Upper lobe of left lung (tissue), 6 donors: ENCODE data around the gene KCNG2. TPM values are rescaled to one million over a fixed set of nuclear protein-coding genes. Genes with fewer than 3 reads are reported as not detected.

ENCODE experiments used
- ATAC-seq, 2 donors: fragments of 200-7000 bp; cut with Tn5 transposase; one replicate each; pipeline ENCODE4 v1.9.1; 2022; ENCODE audit warnings: mild to moderate bottlenecking in 2 of 2, moderate library complexity in 2 of 2; ENCODE audit not compliant: low FRiP score in 2 of 2
- DNase-seq, 2 donors: peaks; one replicate each; pipeline ENCODE4 v3.0.0-alpha.2; 2019 to 2020
- H3K27ac ChIP-seq, 4 donors: fragments of 200-600 bp; sonication (generic); one replicate each; pipeline ENCODE4 v1.5.1; 2016 to 2019
- H3K27me3 ChIP-seq, 4 donors: fragments of 200-600 bp; sonication (generic); one replicate each; pipeline ENCODE4 v1.5.1; 2017 to 2019
- H3K36me3 ChIP-seq, 4 donors: fragments of 200-600 bp; sonication (generic); one replicate each; pipeline ENCODE4 v1.5.1; 2016 to 2019
- H3K4me1 ChIP-seq, 4 donors: fragments of 200-600 bp; sonication (generic); one replicate each; pipeline ENCODE4 v1.5.1; 2018 to 2019
- H3K4me3 ChIP-seq, 4 donors: fragments of 200-600 bp; sonication (generic); one replicate each; pipeline ENCODE4 v1.5.1; 2017 to 2019; ENCODE audit warnings: mild to moderate bottlenecking in 2 of 4, moderate library complexity in 1 of 4
- H3K9me3 ChIP-seq, 4 donors: fragments of 200-600 bp; sonication (generic); one replicate each; pipeline ENCODE4 v1.5.1; 2018 to 2019
- EP300 ChIP-seq, 4 donors: sonication (generic); formaldehyde crosslinking; IDR thresholded peaks; one replicate each; pipeline ENCODE4 v1.5.1; 2017; ENCODE audit warnings: antibody characterized with exemption in 4 of 4, control low read depth in 2 of 4
- POLR2A ChIP-seq, 4 donors: fragments of 450-650 bp; IDR thresholded peaks; one replicate each; pipeline ENCODE4 v1.5.1; 2016 to 2017; ENCODE audit warnings: antibody characterized with exemption in 4 of 4, mild to moderate bottlenecking in 2 of 4
- POLR2AphosphoS5 ChIP-seq, 2 donors: sonication (generic); formaldehyde crosslinking; IDR thresholded peaks; one replicate each; pipeline ENCODE4 v1.5.1; 2017; ENCODE audit warnings: antibody characterized with exemption in 2 of 2
- WGBS, 2 donors: methylation state at CpG; one replicate each; pipeline ENCODE4 v1.1.5; 2017 to 2018; 5-methylcytosine and 5-hydroxymethylcytosine counted together
- total RNA-seq, 6 donors: library from RNA; depleted of rRNA in 4 of 6; stranded (reverse); fragments of >200 nt in 4 of 6; gene quantifications; one replicate each; pipeline versions ENCODE4 v1.1.0 to v1.2.1, GENCODE V29; 2016 to 2021
- TF ChIP-seq, protein P1 (sequence below), 6 experiments: fragments of 450-650 bp in 4 of 6; fragments of 200-600 bp in 2 of 6; sonication (generic) in 2 of 6; IDR thresholded peaks; one replicate each; pipeline ENCODE4 v1.5.1; 2016 to 2019; ENCODE audit warnings: antibody characterized with exemption in 6 of 6
- donor health status: DM: no; HTN: no; CAD: no; lungs with moderate emphysema.
- donor health status: DM: no; HTN: yes; CAD: no; lungs with severe emphysema.

The KCNG2 gene
- total RNA-seq, 6 donors from 2014 or later, result 0.49 to 1.1 (median 0.73) TPM; not detected in 2

GRCh38 chr18:79826966-79827365 is 29.2 kb downstream of the KCNG2 start:
- no peak for ATAC-seq
- Histone ChIP-seq H3K27me3 (no peaks in the 10 kb centered on the region), H3K36me3 (no peaks in the 10 kb centered on the region), H3K9me3 (no peaks in the 10 kb centered on the region), H3K4me1 (peaks cover 0 to 7% (median 0%) of the 10 kb centered on the region in 4 donors), H3K4me3 (no peak overlapping the region), H3K27ac (no peak overlapping the region)
- TF ChIP-seq EP300 (IDR thresholded peaks at IDR 0.05) (no peak), POLR2A (IDR thresholded peaks at IDR 0.05) (no peak), POLR2AphosphoS5 (IDR thresholded peaks at IDR 0.05) (no peak)
- TF ChIP-seq, protein P1, sequence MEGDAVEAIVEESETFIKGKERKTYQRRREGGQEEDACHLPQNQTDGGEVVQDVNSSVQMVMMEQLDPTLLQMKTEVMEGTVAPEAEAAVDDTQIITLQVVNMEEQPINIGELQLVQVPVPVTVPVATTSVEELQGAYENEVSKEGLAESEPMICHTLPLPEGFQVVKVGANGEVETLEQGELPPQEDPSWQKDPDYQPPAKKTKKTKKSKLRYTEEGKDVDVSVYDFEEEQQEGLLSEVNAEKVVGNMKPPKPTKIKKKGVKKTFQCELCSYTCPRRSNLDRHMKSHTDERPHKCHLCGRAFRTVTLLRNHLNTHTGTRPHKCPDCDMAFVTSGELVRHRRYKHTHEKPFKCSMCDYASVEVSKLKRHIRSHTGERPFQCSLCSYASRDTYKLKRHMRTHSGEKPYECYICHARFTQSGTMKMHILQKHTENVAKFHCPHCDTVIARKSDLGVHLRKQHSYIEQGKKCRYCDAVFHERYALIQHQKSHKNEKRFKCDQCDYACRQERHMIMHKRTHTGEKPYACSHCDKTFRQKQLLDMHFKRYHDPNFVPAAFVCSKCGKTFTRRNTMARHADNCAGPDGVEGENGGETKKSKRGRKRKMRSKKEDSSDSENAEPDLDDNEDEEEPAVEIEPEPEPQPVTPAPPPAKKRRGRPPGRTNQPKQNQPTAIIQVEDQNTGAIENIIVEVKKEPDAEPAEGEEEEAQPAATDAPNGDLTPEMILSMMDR (IDR thresholded peaks at IDR 0.05), result no peak
- no peak for DNase-seq
- WGBS, 2 donors, result 90 to 92% methylated on average over 11 to 18 of the region's 18 CpGs

DNA sequence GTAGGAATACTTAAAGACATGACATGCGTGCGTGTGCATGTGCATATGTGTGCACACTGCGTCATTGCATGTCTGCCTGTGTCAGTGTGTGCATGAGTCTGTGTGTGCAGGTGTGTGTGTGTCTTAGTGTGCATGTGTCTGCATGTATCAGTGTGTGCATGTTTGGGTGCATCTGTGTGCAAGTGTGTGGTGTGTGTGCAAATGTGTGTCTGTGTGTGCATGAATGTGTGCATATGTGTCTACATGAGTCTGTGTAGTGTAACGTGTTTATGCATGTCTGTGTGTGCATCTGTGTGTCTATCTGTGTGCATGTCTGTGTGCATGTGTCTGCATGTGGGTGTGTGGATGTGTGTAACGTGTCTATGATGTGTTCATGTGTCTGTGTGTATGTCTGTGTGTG is 30.5 kb downstream of the KCNG2 start:
- no peak for DNase-seq
- WGBS, 2 donors, result 89 to 96% methylated on average over 5 of the region's 5 CpGs
- Histone ChIP-seq H3K27me3 (no peaks in the 10 kb centered on the region), H3K4me1 (no peaks in the 10 kb centered on the region), H3K4me3 (no peak overlapping the region), H3K9me3 (no peaks in the 10 kb centered on the region), H3K36me3 (no peaks in the 10 kb centered on the region), H3K27ac (no peak overlapping the region)
- TF ChIP-seq POLR2A (IDR thresholded peaks at IDR 0.05), result no peak
- TF ChIP-seq, protein P1 (IDR thresholded peaks at IDR 0.05), result no peak
- no peak for TF ChIP-seq EP300 (IDR thresholded peaks at IDR 0.05)
- TF ChIP-seq POLR2AphosphoS5 (IDR thresholded peaks at IDR 0.05), result no peak
- no peak for ATAC-seq

- H3K9me3 ChIP-seq, result no peaks in the 10 kb centered on the region
- H3K36me3 ChIP-seq, result no peaks in the 10 kb centered on the region
- TF ChIP-seq POLR2AphosphoS5 (IDR thresholded peaks at IDR 0.05), result no peak
- TF ChIP-seq, protein P1 (IDR thresholded peaks at IDR 0.05), result no peak
- no peak for TF ChIP-seq POLR2A (IDR thresholded peaks at IDR 0.05)
- no peak for TF ChIP-seq EP300 (IDR thresholded peaks at IDR 0.05)
- no peak for ATAC-seq
- no peaks in the 10 kb centered on the region for H3K27me3 ChIP-seq
- WGBS, 2 donors, result 83 to 93% methylated on average over 16 to 17 of the region's 17 CpGs
- DNase-seq, result no peak
- no peak overlapping the region for H3K27ac ChIP-seq
- H3K4me1 ChIP-seq, result no peaks in the 10 kb centered on the region
- H3K4me3 ChIP-seq, result no peak overlapping the region
Observed at GRCh38 chr18:79829136-79829854, 31.6 kb downstream of the KCNG2 start.

DNA sequence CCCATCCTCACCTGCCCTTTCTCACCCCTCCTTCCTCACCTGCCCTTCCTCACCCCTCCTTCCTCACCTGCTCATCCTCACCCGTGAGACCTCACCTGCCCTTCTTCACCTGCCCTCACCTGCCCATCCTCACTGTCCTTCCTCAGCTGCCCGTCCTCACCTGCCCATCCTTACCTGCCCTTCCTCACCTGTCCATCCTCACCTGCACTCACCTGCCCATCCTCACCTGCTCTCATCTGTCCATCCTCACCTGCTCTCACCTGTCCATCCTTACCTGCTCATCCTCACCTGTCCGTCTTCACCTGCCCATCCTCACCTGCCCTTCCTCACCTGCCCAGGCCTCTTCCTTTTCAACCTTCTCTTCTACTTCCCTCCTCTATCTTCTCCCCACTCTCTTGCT is 34.4 kb downstream of the KCNG2 start:
- Histone ChIP-seq H3K4me3 (no peak overlapping the region), H3K27ac (no peak overlapping the region), H3K27me3 (no peaks in the 10 kb centered on the region), H3K4me1 (no peaks in the 10 kb centered on the region), H3K36me3 (no peaks in the 10 kb centered on the region), H3K9me3 (no peaks in the 10 kb centered on the region)
- no peak for DNase-seq
- no peak for ATAC-seq
- WGBS, 2 donors, result 87 to 90% methylated on average over 3 of the region's 3 CpGs
- TF ChIP-seq POLR2AphosphoS5 (IDR thresholded peaks at IDR 0.05), result no peak
- TF ChIP-seq EP300 (IDR thresholded peaks at IDR 0.05), result no peak
- TF ChIP-seq POLR2A (IDR thresholded peaks at IDR 0.05), result no peak
- TF ChIP-seq, protein P1 (IDR thresholded peaks at IDR 0.05), result no peak

GRCh38 chr18:79834834-79835233 is 37.1 kb downstream of the KCNG2 start:
- Histone ChIP-seq H3K4me1 (no peaks in the 10 kb centered on the region), H3K9me3 (no peaks in the 10 kb centered on the region), H3K27ac (no peak overlapping the region), H3K27me3 (no peaks in the 10 kb centered on the region), H3K36me3 (no peaks in the 10 kb centered on the region), H3K4me3 (no peak overlapping the region)
- no peak for DNase-seq
- 53 to 62% methylated on average over 6 of the region's 6 CpGs for WGBS, 2 donors
- TF ChIP-seq POLR2A (IDR thresholded peaks at IDR 0.05) (no peak), POLR2AphosphoS5 (IDR thresholded peaks at IDR 0.05) (no peak), EP300 (IDR thresholded peaks at IDR 0.05) (no peak)
- TF ChIP-seq, protein P1 (IDR thresholded peaks at IDR 0.05), result no peak
- no peak for ATAC-seq
